HG03432 (cell line): ENCODE measurements around the gene ADGRL2.
"Not testable (repeated sequence)": the region's sequence is repeated elsewhere in the genome, so short reads cannot be mapped to it uniquely, and the experiment has no call there.

ENCODE experiments used
- ATAC-seq: cut with Tn5 transposase; IDR thresholded peaks from one replicate; pipeline ENCODE4 v1.9.1; 2021; ENCODE audit warnings: mild to moderate bottlenecking, moderate library complexity; ENCODE audit not compliant: unreplicated experiment

The ADGRL2 gene

DNA sequence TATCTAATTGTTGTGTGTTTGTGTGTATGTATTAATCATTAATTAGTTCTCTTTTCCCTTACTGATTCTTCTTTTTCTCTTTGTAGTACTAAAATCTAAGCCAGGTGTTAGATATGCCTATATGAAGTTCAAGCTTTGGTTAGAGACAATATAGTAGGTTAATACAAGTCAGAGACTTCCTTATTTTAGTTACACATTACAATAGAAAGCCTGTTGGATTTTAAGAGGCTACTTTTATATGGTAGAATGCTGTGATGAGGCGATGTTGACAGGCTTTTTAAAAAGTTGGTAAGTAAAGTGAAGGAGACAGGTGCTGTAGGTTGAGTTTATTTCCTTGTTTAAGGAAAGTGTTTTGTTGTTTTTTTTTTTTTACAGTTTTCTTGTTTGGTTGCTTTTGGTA is 45.9 kb downstream of the ADGRL2 start:
- no peak for ATAC-seq

DNA sequence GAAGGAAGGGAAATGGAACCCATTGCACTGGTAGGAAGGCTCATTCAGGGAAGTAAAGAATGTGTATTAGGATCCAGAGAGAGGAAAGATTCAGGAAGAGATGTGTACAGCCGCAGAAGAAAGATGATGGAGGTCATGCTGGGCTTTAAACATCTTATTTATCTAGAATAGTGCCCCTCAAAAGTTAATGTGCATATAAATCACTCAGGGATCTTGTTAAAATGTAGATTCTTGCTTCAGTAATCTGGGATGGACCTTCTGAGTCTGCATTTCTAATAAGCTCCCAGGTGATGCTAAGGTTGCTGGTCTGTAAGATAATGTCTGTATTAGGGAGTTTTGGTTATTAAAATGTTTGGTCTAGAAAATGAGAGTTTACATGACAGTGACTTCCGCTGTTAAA is 46.3 kb downstream of the ADGRL2 start:
- no peak for ATAC-seq

DNA sequence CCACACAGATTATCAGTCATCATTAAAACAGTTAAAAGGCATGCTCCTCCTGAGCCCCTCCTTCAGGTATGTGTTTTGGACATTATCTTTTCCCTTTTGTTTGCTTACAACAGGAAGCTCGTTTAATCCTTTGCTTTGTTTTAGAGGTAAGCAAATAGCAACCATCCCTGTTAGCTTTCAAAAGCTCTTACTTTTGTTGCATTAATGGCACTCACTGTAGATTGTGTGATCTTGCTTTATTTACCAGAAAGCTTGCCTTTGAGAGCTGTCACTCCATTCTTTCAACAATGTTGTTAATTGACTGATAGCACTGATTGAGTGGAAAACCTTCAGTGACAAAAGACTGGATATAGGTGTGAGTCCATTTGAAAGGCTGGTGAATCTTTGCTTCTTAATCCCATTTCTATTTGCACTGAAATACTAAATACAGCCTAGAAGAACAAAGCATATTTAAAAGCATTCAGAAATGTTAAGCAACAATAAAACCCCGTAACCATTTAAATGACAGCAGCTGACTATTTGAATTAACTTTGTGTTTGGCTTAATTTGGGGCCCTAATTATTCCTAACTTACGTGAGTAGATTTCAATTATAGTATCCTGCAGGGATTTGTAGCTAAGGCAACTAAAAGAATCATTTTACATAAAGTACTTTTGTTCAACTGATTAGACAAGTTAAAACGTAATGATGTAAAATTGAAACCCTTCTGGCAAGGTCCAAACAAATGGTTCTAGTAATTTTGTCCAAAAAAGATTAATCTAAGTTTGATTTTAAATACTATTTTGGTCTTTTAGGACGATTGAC is 48.3 kb downstream of the ADGRL2 start:
- no peak for ATAC-seq

DNA sequence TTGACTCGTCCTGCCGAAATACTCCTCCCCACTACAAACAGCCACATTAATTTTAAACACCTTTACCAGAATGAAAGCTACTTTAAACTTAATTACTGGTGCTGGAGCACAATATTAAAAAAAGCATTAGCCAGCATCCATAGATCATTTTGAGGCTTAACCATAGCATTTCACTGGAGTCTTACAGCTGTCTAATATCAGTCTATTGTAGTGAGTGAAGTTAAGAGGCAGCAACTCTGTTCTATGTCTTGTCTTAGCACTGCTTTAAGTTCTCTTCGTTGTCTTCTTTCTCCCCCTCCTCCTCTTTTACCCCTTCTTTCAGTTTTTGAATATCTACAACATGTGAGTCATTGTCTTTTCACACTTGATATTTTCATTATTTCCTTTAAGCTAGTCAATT is 49.3 kb downstream of the ADGRL2 start:
- no peak for ATAC-seq

DNA sequence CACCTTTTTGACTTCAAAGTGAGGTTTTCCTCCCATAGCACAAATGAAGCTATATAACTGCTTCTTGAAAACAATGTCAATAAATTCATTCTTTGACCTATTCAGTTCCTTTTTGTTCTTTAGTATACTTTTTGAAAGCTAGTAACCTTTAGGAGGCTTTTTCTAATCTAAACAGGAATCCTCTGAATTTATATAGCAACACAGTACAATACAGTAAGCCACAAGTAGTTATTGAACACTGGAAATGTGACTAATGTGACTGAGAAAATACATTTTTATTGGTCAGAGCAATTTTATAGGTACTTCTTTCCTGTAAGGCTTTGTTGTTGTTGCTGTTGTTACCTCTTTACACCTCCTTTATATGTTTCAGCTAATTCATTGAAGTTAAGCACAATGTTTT is 49.8 kb downstream of the ADGRL2 start:
- no peak for ATAC-seq

DNA sequence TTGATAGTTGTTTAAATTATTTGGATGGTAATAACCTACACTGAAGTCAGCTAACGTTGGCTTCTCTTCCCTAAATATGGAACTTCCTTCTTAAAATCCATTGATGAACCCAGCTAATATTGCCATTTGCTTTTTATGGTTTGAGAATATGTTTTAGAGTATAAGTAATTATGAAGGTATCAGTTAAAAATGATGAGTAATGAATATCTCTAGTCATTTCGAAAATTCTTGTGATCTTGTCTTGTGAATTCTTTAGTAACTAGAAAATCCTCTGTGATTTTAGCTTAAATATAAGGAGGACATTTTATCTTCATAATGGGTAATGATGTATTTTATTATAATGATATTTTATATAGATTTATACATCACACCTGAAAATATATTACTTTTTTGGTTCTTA is 50.5 kb downstream of the ADGRL2 start:
- ATAC-seq: no peak

DNA sequence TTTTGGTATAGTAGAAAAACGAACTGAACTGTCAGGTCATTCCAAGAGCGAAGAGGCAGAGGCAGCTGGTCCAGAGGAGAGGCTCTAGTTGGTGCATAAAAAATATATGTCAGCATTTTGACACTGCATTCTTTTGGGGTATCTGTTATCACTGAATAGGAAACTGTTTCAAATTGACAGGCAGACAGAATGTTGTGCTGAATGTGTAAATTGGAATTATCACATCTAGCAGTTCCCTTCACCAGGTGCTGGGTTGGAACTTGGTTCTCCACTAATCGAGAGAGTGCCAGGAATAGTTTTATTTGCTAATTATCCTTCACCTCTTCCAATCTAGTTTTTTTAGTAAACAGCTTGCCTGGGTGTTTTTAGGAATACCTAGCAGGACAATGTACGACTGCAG is 52.2 kb downstream of the ADGRL2 start:
- ATAC-seq: no peak

DNA sequence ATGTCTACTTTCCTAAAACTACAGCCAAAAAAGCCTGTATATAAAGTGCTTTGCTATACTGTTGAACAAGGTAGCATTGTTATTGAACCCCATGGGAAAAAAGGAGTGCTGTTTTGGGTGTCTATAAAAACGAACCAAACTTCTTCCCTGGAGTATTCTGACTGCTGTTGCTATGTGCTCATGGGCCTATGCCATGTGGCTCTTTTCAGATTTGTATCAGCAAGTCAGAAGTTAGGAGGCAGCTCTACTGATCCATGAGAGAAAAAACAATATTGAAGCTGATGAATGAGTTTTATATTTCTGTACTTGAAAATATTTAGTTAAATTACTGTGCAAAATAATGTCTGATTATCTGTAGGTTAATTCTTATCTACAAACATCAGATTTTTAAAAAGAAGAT is 66.5 kb downstream of the ADGRL2 start:
- ATAC-seq: no peak

DNA sequence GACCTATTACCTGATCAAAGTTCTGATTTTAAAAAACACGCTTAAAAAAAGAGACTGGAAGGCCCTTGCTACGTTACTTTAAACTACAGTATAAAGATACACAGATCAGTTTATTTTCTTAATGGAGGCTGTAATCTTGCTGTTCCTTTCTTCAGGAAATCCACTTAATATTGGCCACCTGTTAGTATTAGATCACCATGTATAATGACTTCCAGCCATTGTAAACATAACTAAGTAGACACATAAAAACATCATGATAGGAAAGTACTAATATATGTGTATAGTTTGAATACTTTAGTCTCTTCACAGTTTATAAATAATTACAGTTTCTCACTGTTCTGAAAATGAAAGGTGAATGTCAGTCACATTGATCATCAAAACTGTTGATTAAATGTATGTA is 68.6 kb downstream of the ADGRL2 start:
- no peak for ATAC-seq

DNA sequence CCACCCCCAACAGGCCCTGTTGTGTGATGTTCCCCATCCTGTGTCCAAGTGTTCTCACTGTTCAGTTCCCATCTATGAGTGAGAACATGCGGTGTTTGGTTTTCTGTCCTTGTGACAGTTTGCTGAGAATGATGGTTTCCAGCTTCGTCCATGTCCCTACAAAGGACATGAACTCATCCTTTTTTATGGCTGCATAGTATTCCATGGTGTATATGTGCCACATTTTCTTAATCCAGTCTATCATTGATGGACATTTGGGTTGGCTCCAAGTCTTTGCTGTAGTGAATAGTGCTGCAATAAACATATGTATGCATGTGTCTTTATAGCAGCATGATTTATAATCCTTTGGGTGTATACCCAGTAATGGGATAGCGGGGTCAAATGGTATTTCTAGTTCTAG is 70.4 kb downstream of the ADGRL2 start:
- not testable (repeated sequence) for ATAC-seq

DNA sequence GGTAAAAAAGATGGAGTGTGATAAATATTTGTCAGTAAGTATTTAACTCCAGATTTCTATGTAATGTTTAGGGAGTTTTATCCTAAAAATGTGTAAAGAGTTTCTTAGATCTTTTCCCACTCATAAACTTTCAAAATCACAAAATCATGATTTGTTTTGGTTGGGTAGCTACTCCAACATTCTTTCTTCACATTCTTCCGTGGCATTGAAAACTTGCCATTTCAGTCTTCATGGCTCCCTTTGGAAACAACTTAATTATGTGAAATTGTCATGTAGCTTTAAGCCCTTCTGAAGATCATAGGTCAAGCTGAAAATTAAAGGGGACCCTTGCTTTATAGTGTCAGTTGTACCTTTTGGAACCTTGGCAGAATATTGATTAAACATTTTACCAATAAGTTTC is 73.2 kb downstream of the ADGRL2 start:
- ATAC-seq: no peak

DNA sequence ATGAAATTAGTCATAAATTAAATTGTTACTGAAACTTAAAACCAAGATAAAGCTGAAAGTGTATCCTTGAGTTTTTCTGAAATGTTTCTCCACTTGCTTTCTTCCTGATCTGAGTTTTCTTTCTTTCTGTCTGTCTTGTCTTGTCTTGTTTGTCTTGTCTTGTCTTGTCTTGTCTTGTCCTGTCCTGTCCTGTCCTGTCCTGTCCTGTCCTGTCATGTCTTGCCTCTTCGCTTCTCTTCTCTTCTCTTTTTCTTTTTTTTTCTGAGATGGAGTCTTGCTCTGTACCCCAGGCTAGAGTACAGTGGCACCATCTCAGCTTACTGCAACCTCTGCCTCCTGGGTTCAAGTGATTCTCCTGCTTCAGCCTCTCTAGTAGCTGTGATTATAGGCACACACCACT is 73.7 kb downstream of the ADGRL2 start:
- ATAC-seq: no peak

DNA sequence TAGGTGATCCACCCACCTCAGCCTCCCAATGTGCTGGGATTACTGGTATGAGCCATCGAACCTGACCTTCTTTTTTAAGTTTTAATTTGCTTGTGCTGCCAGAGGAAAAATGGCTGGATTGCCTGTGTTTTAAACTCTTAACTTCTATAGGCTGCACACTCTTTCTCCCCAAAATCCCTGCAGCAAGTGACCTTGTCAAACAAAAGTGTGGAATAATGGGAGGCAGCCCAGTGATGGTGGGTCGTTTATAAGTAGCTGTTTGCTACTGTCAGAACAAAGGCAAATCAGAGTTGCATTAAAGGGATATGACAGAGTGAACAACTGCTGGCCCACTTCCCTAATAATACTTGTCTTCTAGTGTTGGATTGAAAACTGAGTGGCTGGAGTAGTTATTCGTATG is 74.2 kb downstream of the ADGRL2 start:
- no peak for ATAC-seq

DNA sequence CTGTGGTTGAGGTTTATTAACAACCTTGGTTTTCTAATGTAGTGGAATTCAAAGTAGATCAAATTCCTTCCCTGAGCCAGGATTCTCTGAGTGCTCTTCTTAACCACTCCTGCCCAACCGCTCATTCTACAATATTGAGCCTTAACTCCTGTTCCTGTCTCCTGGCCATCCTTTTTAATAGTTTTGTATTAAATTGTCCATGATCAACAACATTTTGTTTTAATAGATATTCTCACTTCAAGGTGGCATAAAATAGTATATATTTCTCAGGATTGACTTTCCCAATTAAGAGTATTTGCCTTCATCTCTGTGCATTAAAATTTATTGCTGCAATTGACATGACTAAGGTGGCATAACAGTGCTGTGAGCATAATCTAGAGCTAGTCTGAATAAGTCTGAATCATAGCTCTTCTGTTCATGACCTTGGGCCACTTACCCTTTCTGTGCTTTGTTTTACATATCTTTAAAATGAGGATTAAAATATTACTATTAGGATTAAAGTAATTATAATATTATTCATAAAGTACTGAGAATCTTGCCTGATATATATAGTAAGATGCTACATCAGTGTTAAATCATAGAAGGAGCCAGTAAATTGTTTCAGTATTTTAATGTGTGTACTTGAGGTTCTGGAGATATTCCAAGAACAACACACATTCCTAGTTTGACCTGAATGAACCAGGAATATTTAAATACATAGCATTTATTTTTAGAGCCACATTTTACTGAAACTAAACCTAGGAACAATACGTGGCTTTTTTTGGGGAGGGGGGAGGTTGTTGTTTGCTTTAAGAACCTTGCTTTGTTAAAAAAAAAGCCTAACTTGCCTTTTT is 76.4 kb downstream of the ADGRL2 start:
- ATAC-seq: no peak

DNA sequence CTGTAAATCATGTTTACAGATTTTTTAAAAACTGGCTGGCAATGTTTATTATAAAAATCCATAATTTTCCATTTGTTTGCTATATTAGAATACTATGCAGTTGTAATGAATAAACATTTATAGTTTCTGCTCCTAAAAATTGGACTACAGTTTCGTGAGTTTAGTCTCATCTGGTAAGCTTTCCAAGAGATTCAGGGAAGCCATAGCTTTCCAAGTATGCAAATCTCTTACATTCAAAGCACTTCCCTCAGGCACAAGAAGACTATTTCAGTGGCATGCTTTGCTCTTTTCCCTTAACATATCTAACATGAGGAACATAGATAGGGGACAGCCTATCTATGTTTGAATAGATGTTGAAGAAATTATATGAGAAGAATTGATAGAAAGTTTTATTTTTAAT is 77.2 kb downstream of the ADGRL2 start:
- no peak for ATAC-seq

DNA sequence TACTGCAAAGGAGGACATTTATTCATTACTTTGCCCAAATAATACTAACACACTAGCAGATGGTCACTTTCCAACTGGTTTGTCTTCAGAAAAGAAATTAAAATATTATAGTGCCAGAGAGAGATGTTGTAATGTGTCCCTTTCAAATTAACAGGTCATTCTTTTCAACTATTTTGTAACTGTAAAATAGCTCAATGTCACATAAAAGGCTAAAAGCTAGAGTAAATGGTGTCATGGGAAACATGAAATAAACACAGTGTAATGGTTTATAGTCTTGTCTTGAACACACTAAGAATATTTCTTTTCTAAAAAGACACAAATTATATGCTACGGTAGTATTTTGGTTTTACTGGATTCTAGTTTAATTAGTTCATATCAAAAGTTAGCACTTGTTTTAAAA is 77.8 kb downstream of the ADGRL2 start:
- no peak for ATAC-seq

DNA sequence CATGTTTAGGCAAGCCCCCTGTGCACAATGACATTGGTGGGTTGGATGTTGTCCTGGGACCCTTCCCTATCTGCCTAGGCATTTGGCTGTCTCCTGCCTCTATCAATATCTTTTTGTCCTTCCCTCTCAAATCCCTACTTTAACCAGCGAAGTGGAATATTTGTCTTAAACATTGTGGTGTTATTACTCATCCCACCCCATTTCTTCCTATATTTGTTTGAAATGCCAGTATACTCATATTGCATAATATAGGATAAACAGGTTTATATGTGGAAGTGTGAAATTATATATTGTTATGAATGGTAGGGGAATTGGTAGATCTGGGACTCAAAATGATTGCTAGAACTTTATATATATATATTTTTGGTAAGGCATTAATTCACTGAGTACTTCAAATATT is 80.0 kb downstream of the ADGRL2 start:
- ATAC-seq: no peak

DNA sequence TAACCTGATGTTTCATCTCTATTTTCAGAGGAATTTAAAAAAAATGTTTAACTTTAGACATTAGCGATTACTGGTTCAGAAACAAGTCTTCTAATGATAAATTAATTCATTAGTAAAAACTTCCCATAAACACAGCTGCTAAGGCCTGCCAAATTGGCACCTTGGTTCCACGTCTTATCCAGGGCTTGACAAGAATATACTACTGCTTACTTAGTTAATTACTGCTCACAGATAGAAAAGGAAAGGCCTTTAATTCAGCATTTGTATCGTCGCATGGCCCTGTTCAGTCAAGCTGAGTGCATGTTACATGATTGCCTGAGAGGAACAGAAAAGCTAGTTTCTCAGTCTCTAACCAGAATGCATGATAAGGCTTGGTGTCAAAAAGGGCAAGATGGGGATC is 84.6 kb downstream of the ADGRL2 start:
- no peak for ATAC-seq

DNA sequence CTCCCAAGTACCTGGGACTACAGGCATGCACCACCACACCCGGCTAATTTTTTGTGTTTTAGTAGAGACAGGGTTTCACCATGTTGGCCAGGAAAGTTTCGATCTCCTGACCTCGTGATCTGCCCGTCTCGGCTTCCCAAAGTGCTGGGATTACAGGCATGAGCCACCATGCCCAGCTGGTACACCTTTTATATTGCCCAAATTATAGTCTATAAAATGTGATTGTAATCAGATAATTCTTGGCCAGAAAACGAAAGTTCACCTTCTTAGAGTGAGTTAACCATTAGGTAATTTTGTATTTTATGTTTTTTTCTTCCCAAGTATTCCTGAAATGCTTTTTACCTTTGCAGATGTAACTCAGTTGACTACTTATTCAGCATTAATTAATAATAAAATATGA is 85.6 kb downstream of the ADGRL2 start:
- not testable (repeated sequence) for ATAC-seq

DNA sequence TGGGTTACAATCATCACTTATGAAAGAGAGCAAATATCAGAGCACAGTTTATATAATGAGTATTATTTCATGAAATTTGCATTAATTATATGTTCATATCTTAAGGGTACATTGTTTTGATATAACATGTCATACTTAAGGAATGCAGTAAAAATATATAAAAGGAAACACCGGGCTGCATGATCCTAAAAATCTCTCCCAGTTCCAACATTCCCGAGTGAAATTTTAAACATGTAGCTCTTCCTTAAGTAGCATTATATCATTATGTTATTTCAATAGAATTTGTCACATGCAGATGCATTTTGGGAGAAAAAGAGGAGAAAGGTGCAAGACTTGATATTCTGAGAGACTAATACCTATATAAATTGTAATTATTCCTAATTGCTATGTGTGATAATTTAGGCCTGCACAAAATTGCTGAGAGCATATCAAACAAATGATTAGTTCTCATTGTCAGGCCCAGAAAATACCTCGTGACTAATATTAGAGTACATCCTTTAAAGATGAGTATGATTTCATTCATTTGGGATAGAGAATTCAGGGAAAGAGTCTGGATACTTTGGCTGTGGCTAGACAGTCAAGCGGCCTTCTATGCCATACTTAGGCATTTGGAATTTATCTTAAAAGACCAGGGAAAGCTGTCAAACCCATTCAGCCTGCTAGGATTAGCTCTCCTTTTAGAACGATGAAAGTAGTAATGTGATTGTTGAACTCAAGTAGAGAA is 86.8 kb downstream of the ADGRL2 start:
- no peak for ATAC-seq

DNA sequence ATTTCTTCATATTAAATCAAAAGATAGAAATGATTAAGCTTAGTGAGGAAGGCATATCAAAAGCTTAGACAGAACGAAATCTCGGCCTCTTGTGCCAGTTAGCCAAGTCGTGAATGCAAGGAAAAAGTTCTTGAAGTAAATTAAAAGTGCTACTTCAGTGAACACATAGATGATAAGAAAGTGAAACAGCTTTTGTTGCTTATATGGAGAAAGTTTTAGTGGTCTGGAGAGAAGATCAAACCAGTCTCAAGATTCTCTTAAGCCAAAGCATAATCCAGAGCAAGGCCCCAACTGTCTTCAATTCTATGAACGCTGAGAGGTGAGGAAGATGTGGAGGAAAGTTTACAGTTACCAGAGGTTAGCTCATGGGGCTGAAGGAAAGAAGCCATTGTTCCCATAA is 88.4 kb downstream of the ADGRL2 start:
- ATAC-seq: no peak

DNA sequence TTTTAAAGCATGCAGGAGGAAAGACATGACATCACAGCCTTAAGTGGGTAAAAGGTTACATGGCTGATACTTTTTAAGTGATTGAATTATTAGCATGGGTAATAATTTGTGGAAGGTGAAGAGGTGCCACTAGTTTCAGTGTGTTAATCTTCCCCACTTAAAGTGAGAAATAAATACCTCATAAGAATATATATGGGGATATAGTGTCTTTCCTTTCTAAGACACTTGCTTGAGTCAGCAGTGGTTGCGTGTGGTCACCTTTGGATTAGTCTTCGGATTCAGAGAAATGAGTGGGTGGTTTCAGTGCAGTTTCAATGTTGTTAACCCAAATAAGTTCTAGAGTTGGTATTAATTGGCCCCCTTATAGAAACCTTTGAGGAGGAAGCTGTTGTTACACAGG is 94.1 kb downstream of the ADGRL2 start:
- ATAC-seq: peak; percentile 60
